NCI-H187 (cell line): Measurements from ENCODE around the gene SS18L1.
A peak's percentile ranks its signal among the peaks of the same experiment; 100 is the strongest.

Experiments
- DNase-seq, 2 experiments: peaks; one replicate each; lab custom pipeline; 2025; lab: John Stamatoyannopoulos, UW

The SS18L1 gene

GRCh38 chr20:62120365-62120762 lies 23.2 kb upstream of the SS18L1 start:
- DNase-seq, result no peak

- DNase-seq, result no peak
Observed at GRCh38 chr20:62120990-62121775, 22.4 kb upstream of the SS18L1 start.

GRCh38 chr20:62121776-62122653 lies 21.6 kb upstream of the SS18L1 start, which contains the start of gene LSM14B:
LSM14B (plus strand) TSS chr20:62122475; CDS start chr20:62122667, 192 bp downstream.
- DNase-seq, result peak; percentile 94 to 99

DNA sequence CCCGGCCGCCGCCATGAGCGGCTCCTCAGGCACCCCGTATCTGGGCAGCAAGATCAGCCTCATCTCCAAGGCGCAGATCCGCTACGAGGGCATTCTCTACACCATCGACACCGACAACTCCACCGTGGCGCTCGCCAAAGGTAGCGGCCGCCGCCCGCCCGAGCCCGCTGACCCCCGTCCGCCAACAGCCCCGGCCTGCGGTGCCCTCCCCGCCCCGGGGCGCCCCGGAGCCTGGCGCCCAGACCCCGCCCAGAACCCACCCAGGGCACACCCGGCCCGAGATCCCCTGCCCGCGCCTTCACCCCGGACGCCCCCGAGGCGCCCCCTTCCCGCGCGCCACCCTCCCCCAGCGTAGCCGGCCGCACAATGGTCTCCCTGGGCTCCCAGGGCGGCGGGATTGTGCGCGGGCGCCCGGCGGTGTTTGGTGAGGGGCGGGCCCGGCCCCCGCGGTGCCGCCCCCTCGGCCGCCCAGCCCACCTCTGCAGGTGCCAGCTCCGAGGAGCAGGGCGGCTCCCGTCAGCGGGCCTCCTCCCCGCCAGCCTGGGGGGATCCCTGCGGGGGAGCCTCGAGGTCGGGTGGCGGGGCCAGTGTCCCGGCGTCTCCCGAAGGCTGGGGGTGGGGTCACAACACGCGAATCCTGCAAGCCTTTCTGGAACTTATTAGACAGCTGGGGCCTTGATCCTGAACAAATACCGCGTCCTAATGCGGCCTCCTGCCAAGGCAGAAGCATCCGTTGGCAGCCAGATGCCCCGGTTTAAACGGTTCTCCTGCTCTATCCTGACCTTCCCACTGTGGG lies 20.7 kb upstream of the SS18L1 start:
- peak; percentile 48 to 61 for DNase-seq

DNA sequence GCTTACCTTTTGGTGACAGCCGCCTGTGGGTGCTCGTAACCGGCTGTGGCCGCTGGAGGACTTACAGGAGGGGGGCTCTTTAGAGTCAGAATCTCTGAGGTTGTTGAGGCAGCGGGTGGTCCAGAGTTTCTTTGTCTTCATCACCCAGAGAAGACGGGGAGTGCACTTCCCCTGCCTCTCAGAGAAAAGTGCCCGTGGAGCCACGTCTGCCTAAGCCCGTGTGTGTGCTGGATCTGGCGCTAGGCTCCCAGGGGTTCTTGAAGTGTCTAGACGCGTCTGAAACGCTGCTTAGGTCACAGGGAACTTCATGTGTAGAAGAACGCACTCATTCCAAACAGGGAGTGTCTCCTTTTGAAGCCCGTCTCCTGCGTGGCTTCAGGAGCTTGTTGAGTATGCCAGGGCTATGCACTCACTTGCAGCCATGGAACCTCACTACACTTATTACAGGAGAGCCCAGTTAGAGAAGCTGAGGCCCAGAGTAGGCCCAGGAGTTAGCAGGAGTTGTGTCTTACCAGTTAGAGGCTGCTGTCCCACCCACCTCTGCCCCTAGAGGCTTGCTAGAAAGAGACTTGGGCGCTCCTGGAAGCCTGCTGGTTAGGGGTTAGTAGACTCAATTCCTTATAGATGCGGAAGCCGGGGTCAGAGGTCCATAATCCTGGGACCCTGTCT lies 20.0 kb upstream of the SS18L1 start:
- DNase-seq, result peak in 1 of 2 experiments; percentile 38

DNA sequence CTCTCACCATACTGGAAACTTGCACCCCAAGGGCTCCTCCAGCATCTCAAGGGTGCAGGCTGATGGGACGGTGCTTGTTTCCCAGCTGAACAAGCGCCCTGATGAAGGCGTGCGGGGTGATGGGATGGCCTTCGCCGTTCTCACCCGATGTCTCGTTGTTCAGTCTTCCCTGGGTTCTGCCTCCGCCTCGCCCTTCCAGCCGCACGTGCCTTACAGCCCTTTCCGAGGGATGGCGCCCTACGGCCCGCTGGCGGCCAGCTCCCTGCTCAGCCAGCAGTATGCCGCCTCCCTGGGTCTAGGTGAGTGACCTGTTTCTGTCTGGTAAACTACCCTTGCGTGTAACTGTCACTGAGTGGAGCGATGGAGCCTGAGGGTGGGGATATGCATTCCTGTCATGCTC lies 17.4 kb upstream of the SS18L1 start:
- no peak for DNase-seq

- DNase-seq, result no peak
Observed at GRCh38 chr20:62127799-62128198, 15.8 kb upstream of the SS18L1 start.

DNA sequence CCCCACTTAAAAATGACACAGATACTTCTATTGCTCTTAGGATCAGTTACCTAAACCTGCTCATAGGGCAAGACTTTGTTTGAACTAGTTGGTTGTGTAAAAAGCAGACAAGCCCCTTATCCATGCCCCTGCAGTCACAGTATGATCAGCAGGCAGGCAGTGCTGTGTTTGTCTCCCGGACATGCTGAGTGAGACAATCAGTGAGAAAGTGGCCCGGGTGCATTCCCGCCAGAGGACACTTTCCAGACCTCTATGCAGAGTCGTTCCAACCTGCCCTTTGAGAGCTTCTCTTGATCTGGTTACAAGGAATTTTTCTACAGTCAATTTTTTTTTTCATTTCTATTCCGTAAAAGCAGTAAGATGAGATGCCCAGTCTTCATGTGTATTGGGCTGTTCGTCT lies 15.1 kb upstream of the SS18L1 start:
- no peak for DNase-seq

DNA sequence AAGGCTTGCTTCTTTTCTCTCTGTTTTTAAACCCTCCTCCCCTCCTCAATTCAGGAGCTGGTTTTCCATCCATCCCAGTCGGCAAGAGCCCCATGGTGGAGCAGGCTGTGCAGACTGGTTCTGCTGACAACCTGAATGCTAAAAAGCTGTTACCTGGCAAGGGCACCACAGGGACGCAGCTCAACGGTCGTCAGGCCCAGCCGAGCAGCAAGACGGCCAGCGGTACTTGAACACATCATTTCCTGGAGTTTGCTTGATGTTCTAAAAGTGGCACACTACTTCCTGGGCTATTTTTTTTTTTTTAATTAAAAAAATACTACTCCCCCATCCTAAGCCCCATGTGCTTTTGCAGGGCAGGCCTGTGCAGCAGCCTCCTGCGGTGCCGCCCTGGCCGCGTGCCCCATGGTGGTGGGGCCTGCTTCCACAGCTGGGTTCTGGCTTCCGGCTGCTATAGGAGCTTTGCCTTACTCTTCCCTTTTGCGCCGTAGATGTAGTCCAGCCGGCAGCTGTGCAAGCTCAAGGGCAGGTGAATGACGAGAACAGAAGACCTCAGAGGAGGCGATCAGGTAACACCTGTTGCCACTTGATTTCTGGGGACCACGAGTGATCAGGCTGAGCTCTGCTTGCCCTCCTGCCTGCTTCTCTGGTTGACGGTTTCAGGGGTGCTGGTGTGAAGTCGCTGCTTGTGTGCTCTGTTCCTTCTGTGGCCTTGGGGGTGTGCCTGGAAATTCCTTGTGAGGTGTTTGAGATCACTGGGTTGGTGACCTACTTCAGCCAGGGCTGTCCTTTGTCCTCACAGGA lies 13.6 kb upstream of the SS18L1 start:
- no peak for DNase-seq

GRCh38 chr20:62131560-62132320 lies 11.8 kb upstream of the SS18L1 start:
- no peak for DNase-seq

GRCh38 chr20:62132421-62132820 lies 11.1 kb upstream of the SS18L1 start:
- DNase-seq, result no peak

- DNase-seq, result no peak
Observed at GRCh38 chr20:62133051-62133845, 10.3 kb upstream of the SS18L1 start.

GRCh38 chr20:62133864-62134263 lies 9.7 kb upstream of the SS18L1 start:
- no peak for DNase-seq

DNA sequence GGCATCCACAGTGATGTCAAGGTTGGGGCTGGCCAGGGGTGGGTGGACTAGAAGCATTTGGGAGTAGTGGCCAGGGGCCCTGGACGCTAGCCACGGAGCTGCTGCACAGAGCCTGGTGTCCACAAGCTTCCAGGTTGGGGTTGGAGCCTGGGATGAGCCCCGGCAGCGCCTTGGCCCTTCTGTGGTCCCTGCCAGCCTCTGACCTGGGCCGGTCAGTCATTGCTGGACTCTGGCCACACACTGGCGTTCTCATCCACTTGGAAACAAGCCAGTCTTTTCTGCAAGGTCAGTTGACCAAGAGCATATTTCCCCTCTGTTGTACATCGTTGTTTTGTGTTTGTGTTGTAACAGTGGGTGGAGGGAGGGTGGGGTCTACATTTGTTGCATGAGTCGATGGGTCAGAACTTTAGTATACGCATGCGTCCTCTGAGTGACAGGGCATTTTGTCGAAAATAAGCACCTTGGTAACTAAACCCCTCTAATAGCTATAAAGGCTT lies 8.8 kb upstream of the SS18L1 start:
- DNase-seq, result no peak

DNA sequence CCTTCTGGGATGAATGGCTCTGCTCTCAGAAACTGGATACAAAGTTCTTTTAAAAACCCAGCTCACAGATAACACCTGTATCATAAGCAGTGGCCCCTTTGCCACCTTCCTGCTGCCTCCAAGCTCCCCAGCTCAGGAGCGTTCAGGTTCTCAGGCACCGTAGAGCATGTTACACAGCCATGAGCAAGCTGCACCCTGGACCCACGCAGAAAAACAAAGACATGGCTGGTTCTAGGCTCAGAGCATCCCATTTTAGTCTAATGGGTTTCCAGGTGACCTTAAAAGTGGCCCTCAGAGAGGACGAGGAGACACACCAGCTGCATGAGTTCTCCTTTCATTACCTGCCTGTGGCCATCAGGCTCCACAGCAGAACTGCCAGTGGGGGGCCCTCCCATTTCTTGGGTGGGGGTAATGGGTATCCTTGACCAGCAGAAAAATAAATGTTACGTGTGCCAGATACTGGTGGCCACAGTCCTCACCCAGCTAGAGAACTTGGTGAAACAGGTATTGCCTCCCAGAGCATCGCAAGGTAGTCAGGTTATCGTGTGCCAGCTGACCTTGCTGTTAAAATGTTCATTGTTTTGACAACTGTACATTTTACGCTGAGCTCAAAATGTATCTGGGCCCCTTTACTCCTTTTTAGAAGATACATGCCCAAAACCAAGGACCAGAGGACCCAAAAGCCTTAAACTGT lies 7.8 kb upstream of the SS18L1 start:
- no peak for DNase-seq

DNA sequence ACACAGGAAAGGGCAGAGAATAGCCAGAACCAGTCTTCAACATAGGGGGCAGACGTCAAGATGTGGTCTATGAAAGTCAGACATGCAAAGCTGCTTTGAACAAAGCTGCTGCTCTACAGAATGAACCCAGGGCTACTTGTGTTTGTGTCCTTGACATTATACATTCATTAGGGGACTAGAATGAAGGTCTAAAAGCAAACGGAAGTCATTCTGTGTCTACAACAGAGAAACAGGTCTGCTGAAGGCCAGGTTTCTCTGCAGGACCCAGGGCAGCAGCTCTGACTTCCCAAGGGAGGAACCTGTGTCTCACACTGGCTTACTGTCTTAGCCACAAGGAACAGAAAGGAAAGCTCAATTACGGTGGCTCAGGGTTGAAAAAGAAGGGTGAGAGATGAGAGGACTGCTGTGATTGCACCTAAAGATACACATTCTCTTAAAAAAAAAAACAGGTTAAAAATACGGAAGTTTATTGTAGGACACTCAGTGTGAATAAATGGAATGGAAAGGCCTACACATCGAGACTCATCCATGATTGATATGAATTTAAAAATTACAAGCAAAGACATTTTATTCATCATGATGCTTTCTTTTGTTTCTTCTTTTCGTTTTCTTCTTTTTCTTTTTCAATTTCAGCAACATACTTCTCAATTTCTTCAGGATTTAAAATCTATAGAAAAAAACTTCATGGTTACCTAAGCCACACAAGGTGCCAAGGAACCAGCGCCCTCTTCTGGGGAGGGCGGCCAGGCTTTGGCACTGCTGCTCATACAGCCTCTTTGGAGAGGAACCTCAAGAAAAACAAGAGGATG lies 7.1 kb upstream of the SS18L1 start:
- peak in 1 of 2 experiments; percentile 40 for DNase-seq

GRCh38 chr20:62137092-62137384 lies 6.5 kb upstream of the SS18L1 start:
- no peak for DNase-seq
